GM19035 (cell line): ENCODE measurements around the gene SLC25A19.
"Not testable (repeated sequence)": the region's sequence is repeated elsewhere in the genome, so short reads cannot be mapped to it uniquely, and the experiment has no call there.

Source experiments
- ATAC-seq: cut with Tn5 transposase; IDR thresholded peaks from one replicate; pipeline ENCODE4 v1.9.1; 2021; ENCODE audit not compliant: unreplicated experiment

SLC25A19 gene

DNA sequence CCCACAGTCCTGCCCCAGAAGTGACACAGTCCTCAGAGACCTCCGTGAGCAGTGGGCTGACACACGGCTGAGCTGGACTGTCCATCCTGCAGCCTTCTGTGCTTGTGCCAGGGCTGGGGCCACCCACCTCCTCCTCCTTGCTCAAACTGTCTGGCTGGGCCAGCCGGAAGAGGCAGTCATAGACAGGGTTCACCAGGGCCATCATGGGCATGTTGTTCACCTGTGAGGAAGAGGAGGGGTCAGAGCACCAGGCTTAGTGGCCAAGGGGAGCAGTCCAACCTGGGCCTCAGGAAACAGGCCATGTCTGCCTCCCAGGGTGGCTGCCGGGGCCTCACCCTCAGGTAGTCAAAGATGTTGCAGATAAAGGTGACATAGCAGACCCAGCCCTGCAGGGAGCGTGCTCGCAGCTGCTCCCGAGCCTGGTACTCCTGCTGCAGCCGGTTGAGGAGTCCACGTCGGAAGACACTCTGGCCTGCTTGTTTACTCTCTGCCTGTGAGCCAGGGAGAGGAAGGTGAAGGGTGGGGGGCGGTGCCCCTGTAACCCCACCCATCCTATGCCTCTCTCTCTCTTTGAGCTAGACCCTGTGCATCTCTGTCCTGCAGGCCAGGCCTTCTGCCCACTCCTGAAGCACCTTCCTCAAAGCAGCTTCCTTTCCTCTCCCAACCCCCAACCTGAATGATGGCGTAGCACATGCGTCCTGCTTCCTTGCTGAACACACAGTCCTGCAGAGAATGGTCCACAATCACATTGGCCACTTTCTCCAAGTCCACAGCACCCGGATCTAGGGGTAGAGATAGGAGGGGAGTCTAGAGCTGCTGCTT, 21.6 kb downstream of the SLC25A19 start:
- no peak for ATAC-seq

DNA sequence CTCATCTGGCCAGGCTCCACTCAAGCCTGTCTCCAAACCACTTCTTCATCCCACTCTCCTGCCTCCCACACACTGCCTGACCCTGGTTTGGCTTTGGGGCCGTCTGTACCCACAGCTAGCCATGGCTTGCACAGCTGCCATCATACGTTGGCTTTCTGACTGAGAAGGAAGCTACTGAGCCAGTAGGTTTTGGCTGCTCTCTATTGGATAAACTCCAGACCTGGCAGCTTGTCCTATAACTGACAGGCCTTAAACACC, 22.2 kb downstream of the SLC25A19 start:
- no peak for ATAC-seq

- no peak for ATAC-seq
Measured at GRCh38 chr17:75266316-75267152, 22.7 kb downstream of the SLC25A19 start.

DNA sequence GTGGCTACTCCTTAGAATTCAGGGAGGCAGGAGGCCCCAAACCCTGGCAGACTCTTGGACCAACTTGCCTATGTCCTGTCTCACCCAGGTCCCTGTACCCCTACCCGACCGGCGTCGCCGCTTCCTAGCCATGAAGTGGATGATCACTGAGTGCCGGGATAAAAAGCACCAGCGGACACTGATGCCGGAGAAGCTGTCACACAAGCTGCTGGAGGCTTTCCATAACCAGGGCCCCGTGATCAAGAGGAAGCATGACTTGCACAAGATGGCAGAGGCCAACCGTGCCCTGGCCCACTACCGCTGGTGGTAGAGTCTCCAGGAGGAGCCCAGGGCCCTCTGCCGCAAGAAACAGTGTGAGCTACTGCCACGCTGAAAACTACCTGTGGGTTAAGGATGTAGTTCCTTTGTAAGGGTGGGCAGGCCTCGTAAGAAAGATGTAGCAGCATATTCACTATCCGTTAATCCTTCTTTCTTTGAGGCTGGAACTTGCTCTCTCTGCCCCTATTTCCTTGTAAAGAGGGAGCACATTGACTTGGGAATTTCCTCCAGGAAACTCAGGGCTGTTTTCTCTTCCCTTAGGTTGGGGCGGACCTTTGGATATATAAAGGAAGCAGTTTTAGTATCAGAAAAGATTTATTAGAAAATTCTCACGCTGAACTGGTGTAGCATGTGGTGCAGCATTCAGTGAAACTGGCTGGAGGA, 23.5 kb downstream of the SLC25A19 start:
- no peak for ATAC-seq

DNA sequence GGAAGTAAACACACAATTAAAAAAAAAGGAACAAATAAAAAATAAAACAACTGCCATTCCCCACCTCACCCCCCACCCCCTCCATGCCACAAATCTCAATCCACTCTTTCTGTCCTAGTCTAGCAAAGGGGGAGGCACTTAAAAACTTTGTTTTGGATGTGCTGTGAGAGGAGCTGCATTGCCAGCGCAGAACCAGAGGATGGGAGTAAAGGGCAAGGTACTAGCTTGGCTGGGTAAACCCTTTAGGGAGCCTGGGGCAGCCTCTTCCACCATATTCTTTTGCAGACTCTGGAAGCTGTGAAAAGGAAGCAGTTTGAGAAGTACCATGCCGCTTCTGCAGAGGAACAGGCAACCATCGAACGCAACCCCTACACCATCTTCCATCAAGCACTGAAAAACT, 26.2 kb downstream of the SLC25A19 start:
- no peak for ATAC-seq

- ATAC-seq, result no peak
Measured at GRCh38 chr17:75262112-75262606, 27.1 kb downstream of the SLC25A19 start.

GRCh38 chr17:75261336-75262111, 27.7 kb downstream of the SLC25A19 start, which contains the start of the genes GGA3 and MRPS7:
Gene GGA3, minus strand, starts transcription at chr17:75261606. Its CDS starts 19 bp downstream, at chr17:75261587.
Gene MRPS7, plus strand, starts transcription at chr17:75261879. Its CDS starts 22 bp downstream, at chr17:75261901.
- peak; percentile 90 for ATAC-seq

DNA sequence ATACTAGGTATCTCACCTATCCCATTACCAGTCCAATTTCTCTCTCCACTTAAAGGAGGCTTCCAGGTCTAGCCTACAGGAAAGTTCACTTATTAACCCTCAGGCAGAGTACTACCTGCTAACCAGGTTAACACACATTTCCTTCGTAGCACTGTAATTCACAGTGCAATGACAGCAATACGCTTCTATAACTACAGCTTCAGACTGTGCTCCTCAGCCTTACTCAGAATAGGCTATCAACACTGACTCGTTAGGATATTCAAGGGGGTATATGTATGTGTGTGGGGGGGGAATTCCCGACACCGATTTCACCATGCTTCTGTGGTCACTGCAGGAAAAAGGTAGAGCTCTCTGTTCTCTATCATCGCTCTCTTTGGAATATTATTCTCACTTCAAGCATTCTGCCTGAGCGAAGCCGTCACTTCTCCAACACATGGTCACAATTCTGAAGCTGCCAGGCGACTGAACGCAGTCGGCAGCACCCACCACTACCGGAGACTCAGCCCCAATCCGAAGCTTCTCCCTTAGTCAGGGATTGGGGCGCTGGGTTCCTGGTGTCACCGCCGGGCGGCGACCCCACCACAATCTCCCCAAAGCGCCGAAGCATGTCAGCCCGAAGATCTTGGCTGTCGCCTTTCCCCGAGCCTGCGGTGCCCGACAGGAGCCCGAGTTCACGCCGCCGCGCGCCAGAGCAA, 28.4 kb downstream of the SLC25A19 start:
- ATAC-seq, result peak; percentile 30

DNA sequence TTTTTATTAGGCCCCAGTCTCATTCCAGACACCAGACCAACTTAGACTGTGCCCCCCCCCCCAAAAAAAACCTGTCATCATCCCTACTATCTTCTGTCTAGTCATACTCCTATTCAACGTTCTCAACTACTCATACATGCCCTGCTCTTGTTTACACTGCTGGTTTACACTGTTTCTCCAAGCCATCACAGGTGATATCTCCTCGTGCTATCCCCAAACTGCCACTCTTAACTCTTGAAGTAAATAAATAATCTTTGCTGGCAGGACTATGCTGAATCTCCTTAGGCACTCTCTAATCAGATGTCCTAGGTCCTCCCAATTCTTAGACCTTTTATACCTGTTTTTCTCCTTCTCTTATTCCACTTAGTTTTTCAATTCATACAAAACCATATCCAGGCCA, 32.0 kb downstream of the SLC25A19 start:
- ATAC-seq, result not testable (repeated sequence)

GRCh38 chr17:75255954-75256698, 33.1 kb downstream of the SLC25A19 start:
- ATAC-seq, result not testable (repeated sequence)

DNA sequence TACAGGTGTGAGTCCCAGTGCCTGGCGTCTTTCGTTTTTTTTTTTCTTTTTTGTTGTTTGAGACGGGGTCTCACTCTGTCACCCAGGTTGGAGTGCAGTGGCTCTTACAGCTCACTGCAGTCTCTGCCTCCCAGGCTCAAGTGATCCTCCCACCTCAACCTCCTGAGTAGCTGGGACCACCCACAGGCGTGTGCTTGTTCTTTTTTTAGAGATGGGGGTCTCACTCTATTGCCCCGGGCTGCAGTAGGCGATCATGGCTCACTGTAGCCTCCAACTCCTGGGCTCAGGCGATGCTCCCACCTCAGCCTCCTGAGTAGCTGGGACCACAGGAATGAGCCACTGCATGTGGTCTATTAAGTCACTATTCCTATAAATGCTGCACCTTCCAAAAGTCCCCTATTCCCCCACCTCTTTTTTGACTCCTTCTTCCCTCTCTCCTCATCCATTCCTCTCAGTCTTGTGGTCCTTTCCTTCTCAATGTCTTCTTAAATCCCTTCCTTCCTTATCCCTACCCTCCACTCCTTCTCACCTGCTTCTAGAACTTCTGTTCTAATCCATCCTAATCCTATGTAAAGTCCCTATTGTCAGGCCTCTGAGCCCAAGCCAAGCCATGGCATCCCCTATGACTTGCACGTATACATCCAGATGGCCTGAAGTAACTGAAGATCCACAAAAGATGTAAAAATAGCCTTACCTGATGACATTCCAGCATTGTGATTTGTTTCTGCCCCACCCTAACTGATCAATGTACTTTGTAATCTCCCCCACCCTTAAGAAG, 37.0 kb downstream of the SLC25A19 start:
- ATAC-seq, result no peak

DNA sequence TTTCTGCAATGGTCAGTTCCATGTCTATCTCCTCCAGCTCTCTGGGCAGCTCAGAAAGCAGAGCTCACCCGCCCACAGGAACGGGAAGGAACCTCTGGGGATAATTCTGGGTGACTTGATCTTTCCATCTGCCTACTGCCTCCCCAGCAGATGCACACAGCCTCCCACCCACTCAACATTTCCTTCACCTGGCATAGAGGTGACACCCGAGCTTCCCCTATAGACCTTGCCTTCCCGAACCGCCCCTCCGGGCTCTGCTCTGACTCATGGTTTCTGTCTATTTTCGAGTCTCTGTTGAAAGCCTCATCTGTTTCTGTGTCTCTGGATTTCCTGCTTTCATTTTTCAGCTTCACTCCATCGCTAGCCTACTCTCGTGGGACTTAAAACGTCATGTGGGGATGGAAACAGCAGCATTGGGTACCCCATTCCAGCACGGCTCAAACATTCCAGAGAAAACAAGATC, 39.2 kb downstream of the SLC25A19 start:
- ATAC-seq, result peak; percentile 87

DNA sequence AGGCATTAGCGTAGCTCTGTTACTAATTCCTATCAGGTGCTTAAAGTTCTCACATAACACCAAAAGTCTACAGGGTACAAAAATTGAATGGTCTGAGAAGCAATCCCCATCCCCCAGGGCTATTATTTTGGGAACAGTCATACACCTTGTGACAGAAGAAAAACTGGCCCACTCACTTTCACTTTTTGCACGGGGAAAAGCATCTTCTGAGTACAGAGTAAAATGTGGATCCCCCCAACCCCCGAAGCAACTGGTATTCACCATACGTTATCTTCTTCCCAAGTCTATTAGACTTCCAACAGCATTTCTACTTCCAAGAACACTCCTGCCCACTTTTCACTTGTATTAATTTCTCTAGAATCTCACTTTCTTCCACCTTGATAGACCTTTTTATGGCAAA, 39.7 kb downstream of the SLC25A19 start:
- ATAC-seq, result no peak

DNA sequence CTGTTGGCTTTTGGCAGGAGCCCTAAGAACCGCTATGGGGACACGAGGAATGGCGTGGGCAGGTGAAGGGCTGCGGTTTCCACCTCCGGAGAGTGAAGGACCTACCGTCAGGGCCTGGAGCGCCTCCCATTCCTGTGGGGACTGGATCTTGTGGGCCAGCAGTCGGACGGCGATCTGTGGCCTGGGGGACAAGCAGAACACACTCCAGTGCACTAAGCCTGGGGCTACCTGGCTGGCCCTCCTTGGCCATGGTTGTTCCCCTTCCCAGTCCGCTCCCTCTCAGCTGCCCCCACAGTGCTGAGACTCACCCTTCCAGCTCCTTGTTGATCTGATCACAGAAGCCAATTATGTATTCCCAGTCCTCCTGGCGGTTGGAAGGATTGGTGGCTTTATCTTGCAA, 42.8 kb downstream of the SLC25A19 start:
- ATAC-seq, result no peak

GRCh38 chr17:75245011-75245410, 44.2 kb downstream of the SLC25A19 start:
- ATAC-seq, result no peak

DNA sequence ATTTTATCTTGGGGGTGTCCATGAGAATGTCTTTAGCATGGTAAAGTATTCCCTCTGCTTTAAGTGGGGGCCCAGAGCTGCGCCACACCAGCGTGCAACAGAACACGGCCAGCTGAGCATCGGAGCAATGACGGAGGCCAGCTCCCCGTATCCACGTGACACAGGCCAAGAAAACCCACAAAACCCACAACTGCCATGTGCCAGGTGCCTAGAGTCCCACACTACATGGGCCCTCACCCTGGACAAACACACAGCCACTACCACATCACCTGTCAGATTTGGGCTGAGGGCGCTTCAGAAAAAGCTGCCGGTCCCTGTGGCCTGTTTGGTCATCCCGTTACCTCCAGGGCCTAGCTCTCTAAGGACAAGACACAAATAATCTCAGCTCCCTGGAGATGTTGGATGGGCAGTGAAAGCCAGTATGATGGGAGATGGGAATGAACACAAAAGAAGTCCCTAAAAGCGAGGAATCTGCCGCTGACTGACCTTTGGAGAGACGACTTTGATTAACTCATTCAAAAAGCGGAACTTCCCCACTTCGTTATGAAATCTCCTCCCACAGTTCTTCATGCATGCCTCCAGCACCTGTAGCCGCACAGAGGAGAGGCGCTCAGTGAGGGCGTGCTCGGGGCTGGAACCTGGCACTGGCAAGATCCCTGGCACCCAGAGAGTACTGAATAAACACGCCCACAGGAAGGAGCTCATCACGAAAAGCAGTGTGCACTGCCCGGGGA, 44.9 kb downstream of the SLC25A19 start:
- no peak for ATAC-seq

- ATAC-seq, result no peak
Measured at GRCh38 chr17:75242461-75243042, 46.7 kb downstream of the SLC25A19 start.
